Mesothelial cell of epicardium (in vitro differentiated cells): ENCODE data around the gene CCNC. TPM values are rescaled to one million over a fixed set of nuclear protein-coding genes. Genes with fewer than 3 reads are reported as not detected.

ENCODE experiments used
- DNase-seq, 2 experiments: peaks; one replicate each; pipeline ENCODE4 v3.0.0; 2021; ENCODE audit warnings: low spot score in 2 of 2; ENCODE audit not compliant: unreplicated experiment in 2 of 2
- H3K27ac Mint-ChIP-seq: 2 replicates; pipeline ENCODE4 v1.8.0; 2021; ENCODE audit warnings: mixed read lengths
- H3K27me3 Mint-ChIP-seq: 2 replicates; pipeline ENCODE4 v1.8.0; 2021; ENCODE audit warnings: low read depth, mixed read lengths
- H3K36me3 Mint-ChIP-seq: 2 replicates; pipeline ENCODE4 v1.8.0; 2021; ENCODE audit warnings: mixed read lengths
- H3K4me1 Mint-ChIP-seq: 2 replicates; pipeline ENCODE4 v1.8.0; 2021; ENCODE audit warnings: mixed read lengths
- H3K4me3 Mint-ChIP-seq: 2 replicates; pipeline ENCODE4 v1.8.0; 2021; ENCODE audit warnings: mild to moderate bottlenecking, moderate library complexity, mixed read lengths
- H3K9me3 Mint-ChIP-seq: 2 replicates; pipeline ENCODE4 v1.8.0; 2021; ENCODE audit warnings: mixed read lengths
- CTCF ChIP-seq: fragments of 200-600 bp; sonication (generic); IDR thresholded peaks from one replicate; pipeline ENCODE4 v1.5.0; 2021; ENCODE audit warnings: antibody characterized with exemption; ENCODE audit not compliant: unreplicated experiment
- total RNA-seq: library from RNA; stranded (reverse); gene quantifications from 3 replicates; pipeline ENCODE4 v1.2.1, GENCODE V29; 2021

CCNC gene
- total RNA-seq, 1 donor from 2014 or later, result 54.3 TPM

DNA sequence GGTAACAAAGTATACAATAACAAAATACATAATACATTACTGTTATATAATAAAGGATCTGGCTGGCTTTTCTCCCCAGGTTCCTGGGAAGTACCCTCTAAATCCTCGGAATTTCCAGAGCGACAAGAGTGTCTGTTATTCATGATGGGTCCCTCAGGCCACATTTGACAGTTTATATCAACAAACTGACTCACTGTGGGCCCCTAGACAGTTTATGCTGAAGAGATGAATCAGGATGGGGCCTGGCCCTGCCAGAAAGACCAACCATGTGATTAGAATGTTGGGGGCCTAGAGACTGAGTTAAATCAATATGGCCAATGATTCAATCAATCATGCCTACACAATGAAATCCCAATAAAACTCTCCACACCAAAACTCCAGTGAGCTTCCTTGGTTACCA is 66.7 kb downstream of the CCNC start:
- no peaks in the 10 kb centered on the region for H3K9me3 Mint-ChIP-seq
- DNase-seq, result no peak
- no peaks in the 10 kb centered on the region for H3K27me3 Mint-ChIP-seq
- TF ChIP-seq CTCF, result no peak
- H3K4me1 Mint-ChIP-seq, result peaks cover 4% of the 10 kb centered on the region
- H3K36me3 Mint-ChIP-seq, result peaks cover 11% of the 10 kb centered on the region
- no peak overlapping the region for H3K4me3 Mint-ChIP-seq
- H3K27ac Mint-ChIP-seq, result no peak overlapping the region

DNA sequence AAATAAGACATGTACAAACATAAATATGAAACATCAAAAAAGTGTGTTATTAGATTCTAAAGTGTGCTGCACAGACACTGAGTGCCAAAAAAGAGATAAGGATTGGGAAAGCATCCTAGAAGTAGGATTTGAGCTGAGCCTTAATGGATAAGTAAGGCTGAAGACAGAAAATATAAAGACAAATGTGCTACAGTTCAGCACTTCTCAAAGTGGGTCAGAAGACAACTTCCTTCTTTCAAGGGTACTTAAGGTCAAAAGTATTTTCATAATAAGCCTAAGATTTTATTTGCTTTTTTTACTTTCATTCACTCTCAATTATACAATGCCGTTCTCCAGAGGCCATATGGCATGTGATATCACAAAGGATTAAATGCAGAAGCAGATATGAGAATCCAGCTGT is 70.0 kb downstream of the CCNC start:
- no peak overlapping the region for H3K27ac Mint-ChIP-seq
- DNase-seq, result no peak
- H3K27me3 Mint-ChIP-seq, result no peaks in the 10 kb centered on the region
- peaks cover 14% of the 10 kb centered on the region for H3K36me3 Mint-ChIP-seq
- no peaks in the 10 kb centered on the region for H3K9me3 Mint-ChIP-seq
- no peak overlapping the region for H3K4me3 Mint-ChIP-seq
- no peak for TF ChIP-seq CTCF
- H3K4me1 Mint-ChIP-seq, result peaks cover 4% of the 10 kb centered on the region

GRCh38 chr6:99495466-99495865 is 73.0 kb downstream of the CCNC start:
- Mint-ChIP-seq H3K4me1 (peaks cover 4% of the 10 kb centered on the region), H3K27me3 (no peaks in the 10 kb centered on the region), H3K4me3 (no peak overlapping the region), H3K36me3 (peaks cover 3% of the 10 kb centered on the region), H3K9me3 (no peaks in the 10 kb centered on the region), H3K27ac (no peak overlapping the region)
- no peak for DNase-seq
- TF ChIP-seq CTCF, result no peak

Other genes starting within 250 kb of the CCNC start
- gene FAXC, start 219.0 kb downstream of the CCNC start, total RNA-seq, result 11.0 to 14.6 TPM (median 13.9 TPM) in 3 replicates
- gene COQ3, start 174.5 kb downstream of the CCNC start, total RNA-seq, result 4.9 to 6.1 TPM (median 5.6 TPM) in 3 replicates
- gene PNISR, start 143.4 kb downstream of the CCNC start, total RNA-seq, result 194 to 206 TPM (median 203 TPM) in 3 replicates
- gene USP45, start 53.2 kb downstream of the CCNC start, total RNA-seq, result 14.0 to 17.1 TPM (median 17.0 TPM) in 3 replicates
- not detected in 3 replicates for gene PRDM13, start 38.2 kb upstream of the CCNC start, total RNA-seq